T-helper 1 cell (primary cell): Measurements from ENCODE around the gene ZNF473.
A peak's percentile ranks its signal among the peaks of the same experiment; 100 is the strongest.

Experiments used
- DNase-seq, 5 donors: peaks; one replicate each; pipeline ENCODE4 v3.0.0-alpha.2; 2012 to 2020
- total RNA-seq, 4 donors: gene quantifications; one replicate each; lab custom pipeline; 2026; lab: John Stamatoyannopoulos, UW

Gene ZNF473
- 10.7 to 19.8 (median 12.9) reads per million in 4 donors for total RNA-seq

- DNase-seq = peak; percentile 89 to 96 (median 91)
Measured at GRCh38 chr19:50025794-50026549, at the start of gene ZNF473. ZNF473 (plus strand) TSS chr19:50026005; CDS start chr19:50031083, 5,078 bp downstream.

DNA sequence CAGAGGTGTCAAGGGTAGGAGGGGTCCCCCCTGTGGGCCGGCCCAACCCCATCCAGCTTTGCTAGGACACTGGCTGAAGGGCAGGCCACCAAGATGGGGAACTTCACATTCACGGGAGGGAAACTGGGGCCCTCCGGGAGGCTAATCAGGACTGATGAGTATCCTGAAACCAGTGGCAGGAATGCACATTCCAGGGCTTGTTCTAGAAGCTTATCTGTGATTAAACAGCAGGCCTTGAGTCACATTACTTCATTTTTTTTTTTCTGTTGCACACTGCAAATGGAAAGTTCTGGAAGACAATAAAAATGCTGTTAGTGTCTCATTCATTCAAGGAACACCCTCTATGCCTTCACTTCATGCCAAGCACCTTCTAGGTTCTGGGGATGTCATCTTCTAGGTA lies 49.3 kb upstream of the ZNF473 start:
- DNase-seq = no peak

DNA sequence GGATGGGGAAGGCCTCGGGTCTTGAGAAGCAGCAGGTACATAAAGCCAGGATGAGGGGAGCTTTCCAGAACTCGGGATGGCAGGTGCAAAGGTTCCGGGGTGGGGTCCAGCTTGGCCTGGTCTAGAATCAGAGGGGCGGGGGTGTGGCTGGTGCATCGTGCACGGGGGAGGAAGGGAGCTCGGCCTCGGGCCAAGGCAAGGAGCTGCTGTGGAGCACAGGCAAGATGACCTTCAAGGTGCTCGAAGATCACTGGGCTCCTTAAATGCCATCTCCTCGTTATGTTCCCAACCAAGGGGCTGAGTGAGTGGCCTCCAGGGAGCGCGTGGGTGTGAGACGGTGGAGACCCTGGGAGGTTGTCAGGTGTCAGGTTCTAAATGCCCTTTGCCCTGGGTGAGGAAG lies 48.7 kb upstream of the ZNF473 start:
- DNase-seq = no peak

GRCh38 chr19:49977881-49978280 lies 47.9 kb upstream of the ZNF473 start:
- DNase-seq = no peak

DNA sequence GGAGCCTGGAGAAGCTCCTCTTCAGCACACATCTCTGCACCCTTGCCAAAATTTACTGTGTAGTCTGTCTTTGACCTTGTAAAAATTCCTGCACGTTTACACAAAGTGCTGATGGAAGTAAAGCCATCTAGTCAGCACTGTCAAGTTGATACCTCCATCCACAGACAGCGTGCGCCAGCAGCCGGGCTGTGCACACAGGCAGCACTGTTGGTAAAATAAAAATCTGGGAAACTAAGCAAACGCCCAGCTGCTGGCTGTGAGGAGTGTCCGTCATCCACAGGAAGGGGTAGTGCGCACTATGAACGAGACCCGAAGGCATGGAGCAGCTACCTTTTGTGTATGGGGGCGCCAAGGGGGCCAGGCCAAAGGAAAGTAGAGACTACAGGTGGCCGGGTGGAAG lies 47.5 kb upstream of the ZNF473 start:
- DNase-seq = no peak

DNA sequence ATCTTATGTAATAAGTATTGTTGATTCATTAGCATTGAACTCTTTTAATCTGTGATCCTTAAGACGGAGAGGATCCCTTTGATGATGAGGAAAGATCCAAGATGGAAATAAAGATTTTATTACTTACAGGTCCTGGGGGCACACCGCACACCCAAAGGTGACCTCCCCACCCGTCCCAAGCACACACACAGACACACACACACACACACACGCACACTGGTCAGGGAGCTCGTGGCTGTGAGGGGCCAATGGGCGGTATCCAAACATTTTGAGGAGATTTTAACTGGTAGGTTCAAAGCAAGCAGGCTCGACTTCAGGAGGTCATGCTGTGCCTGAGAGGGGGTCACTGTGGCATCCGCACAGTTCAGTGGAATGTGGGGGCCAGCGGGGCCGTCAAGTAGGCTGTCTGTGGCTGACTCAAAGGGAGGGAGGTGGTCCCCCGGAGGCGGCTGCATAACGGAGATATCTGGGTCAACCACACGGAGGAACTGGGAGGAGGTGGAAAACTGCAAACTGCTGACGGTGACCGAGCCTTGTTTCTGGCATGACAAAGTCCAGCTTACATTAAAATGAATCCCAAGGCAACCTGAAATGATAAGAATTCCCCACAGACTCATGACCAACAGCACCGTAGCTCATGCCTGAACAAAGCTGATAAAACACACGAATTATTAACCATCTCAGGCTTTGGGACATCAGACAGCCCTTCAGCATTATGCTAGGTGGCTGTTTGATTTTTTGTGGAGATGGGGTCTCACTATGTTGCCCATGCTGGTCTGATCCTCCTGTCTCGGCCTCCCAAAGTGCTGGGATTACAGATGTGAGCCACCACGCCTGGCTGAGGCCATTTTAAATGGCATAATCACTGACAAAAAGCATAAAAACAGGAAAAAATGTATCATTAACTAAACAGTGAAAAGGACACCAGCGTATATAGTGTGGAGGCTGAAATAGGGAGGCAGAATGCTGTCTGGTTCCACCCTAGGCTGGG lies 43.9 kb upstream of the ZNF473 start:
- no peak for DNase-seq

GRCh38 chr19:49983645-49984229 lies 42.1 kb upstream of the ZNF473 start:
- peak; percentile 42 to 77 (median 64) for DNase-seq

DNA sequence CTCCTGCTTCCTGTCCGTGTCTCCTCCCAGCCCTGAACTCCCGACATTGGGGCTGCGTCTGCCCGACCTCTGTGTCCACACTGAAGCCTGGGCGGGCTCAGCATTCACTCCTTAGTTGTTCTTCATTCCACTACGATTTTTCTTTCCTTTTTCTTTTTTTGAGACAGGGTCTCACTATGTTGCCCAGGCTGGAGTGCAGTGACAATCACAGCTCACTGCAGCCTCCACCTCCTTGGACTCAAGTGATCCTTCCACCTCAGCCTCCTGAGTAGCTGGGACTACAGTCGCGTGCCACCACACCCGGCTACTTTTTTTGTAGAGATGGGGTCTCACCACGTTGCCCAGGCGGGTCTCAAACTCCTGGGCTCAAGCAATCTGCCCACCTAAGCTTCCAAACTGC lies 41.3 kb upstream of the ZNF473 start:
- no peak for DNase-seq

DNA sequence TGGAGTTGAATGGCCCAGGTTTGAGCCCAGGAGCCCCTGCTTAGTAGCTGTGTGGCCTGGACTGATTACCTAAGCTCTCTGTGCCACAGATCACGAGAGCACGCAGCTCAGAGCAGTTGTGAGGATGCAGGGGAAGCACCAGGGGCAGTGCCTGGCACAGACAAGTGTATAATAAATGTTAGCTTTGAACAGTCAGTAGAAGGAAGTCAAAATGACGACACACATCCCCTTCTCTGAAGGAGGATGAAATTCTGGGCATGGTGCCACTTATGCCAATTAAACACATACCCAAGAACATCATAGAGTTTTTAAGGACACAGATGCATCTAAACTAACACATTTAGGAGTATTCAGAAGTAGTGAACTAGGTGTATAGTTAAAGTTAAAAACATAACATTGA lies 39.9 kb upstream of the ZNF473 start:
- no peak for DNase-seq

DNA sequence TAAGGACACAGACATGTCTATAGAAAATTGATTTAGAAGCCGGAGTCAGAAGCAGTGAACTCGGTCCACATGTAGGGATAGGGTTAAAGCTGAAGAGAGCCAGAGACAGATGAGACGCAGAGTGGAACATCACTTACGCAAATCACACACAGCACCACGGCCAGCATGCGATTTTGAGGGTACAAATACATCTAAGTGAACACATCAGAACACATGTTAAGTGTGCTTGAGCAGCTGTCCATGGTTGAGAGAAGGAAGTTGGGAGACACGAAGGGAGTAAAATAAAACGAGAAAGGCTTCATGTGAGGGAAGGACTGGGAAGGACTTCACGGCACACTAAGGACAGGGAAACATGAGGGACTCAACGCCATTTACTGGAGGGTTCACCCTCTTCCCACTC lies 39.5 kb upstream of the ZNF473 start:
- no peak for DNase-seq

DNA sequence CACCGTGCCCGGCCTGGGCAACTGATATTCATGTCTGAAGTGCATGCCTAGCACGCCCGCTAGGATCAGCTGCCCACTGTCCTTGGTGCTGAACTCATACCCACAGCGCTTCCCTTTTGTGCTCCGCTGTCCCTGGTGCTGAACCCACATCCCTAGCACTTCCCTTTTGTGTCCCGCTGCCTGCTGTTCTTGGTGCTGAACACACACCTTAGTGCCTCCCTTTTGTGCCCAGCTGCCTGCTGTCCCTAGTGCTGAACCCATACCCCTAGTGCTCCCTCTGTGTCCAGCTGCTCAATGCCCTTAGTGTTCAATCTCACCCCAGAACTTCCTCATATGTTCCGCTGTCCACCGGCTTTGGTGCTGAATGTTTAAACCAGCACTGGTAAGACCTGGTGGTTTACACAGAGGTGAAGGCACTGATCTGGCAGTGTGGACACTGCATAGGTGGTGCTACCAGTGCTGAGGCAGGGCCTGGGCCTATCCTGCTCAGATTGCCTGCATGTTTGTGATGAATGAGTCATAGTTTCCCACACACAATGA lies 38.6 kb upstream of the ZNF473 start:
- DNase-seq = peak; percentile 60 to 80 (median 72)

GRCh38 chr19:49988007-49988406 lies 37.8 kb upstream of the ZNF473 start:
- DNase-seq = no peak

GRCh38 chr19:49988433-49988832 lies 37.4 kb upstream of the ZNF473 start:
- DNase-seq = no peak

DNA sequence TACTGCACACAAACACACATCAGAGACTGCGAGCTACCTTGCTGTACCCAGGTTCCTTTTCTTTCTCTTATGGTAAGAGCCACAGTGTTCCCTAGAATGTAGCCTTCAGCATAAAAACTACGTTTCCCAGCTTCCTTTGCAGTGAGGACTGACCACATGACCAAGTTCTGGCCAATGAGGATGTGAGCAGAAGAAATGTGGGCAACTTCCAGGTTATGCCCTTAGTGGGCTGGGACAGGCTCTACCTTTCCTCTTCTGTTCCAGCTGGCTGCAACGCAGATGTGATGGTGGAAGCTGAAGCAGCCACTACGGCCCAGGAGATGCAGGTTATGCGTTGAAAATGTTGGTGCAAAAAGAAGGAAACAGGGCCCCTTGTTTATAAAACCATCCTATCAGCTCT lies 28.1 kb upstream of the ZNF473 start:
- DNase-seq = no peak

DNA sequence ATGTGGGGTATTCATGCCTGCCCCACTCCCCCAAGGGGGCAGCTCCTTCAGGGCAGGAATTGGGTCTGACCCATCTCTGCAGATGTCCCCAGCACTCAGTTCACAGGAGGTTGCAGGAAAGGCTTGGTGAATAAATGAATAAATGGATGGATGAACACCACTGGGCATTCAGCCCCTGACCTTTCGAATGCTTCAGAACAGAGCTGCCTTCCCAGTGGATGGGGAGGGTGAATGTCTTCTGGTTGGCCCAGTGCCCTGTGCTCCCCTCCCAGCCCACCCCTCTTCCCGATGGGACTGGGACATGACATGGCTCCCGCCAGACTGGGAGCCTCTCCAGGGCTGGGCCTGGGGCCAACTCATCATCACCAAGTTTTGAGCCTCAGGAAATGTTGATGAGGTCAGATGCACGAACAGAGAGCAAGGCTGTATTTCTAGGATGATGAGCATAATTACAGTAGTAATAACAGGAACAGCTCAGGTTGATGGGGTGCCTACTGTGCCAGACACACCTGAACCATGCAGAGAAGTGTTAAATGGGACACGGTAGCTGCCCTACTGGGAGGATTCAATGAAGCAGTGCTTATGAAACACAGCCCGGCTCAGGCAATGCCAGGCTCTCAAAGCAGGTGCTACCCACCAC lies 26.3 kb upstream of the ZNF473 start:
- DNase-seq = no peak

- no peak for DNase-seq
Measured at GRCh38 chr19:50000038-50000840, 25.6 kb upstream of the ZNF473 start.

- DNase-seq = no peak
Measured at GRCh38 chr19:50000841-50001557, 24.8 kb upstream of the ZNF473 start.

GRCh38 chr19:50001775-50002174 lies 24.0 kb upstream of the ZNF473 start:
- no peak for DNase-seq

DNA sequence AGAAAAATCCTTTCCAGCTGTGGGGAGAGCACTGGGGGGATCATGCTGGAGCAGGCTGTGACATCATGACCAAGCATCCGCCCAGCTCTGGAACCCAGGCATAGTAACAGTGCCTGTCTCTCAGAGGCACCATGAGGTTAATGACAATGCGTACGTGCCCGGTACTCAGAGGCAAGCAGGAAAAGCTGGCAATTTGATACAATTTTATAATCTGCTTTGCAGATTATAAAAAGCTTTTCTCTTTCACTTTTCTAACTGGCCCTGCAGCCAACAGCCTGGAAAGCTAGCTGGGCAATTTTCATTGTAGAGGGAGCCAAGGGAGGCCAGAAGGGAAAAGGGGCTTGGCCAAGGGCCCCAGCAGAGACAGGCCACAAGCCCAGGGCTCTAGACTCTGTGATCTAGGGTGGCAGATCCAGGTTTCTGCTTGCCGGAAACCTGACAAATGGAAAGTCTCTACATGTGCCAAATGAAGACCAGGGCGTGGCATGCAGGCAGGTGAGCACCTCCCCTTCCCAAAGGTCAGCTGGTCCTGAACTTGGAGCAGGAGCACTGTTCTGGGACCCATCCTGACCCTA lies 23.3 kb upstream of the ZNF473 start:
- no peak for DNase-seq

DNA sequence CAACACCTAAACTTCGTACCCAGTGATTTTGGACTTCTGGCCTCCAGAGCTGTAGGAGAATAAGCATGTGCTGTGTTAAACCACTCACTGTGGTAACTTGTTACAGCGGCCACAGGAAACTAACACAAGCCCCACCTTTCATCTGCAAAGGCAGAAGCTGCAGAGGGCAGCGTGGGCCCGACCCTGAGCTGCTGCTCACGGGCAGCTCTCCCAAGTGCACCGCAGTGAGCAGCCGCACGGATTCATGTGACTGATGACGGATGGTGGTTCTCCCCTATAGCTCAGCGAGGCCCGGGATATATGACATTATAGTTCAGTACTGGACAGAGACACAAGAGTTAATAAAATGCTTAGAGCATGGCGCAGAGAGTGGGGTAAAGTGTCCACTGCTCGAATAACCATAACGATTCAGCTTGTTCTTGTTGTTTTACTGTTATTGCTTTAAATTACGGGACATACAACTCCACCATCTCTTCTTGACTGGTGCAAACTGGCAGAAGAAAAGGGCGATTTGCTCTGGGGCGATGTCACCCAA lies 22.5 kb upstream of the ZNF473 start:
- DNase-seq = no peak
